GM18511 (cell line): Measurements from ENCODE around the gene RAPGEF2.

Source experiments
- ATAC-seq: cut with Tn5 transposase; IDR thresholded peaks from one replicate; pipeline ENCODE4 v1.9.1; 2021; ENCODE audit warnings: mild to moderate bottlenecking, moderate library complexity; ENCODE audit not compliant: unreplicated experiment

The RAPGEF2 gene

DNA sequence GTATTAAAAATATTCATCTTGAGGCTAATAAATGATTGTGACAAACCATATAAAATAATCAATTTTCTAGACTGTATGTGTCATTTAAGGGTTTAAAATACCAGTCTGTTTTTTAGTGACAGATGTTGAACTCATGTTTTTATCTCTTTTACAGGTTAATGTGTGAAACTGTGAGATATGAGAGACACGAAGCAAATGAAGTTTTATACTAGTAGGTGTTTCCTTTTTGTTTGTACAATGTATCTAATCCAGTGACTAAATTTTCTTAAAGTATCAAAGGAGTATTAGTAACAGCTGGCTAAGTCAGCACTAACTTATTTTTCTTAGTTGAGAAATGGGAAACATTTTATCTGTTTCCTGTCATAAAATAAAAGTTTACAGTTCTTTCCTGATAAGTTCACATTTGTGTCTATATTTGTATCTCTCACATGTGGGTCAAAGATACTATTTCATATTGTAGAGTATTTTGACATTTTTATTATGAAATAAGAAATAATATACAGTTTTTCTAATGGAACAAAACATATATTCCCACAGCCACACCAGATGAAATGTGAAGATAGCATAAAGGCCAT lies 90.3 kb downstream of the RAPGEF2 start:
- ATAC-seq, result no peak

DNA sequence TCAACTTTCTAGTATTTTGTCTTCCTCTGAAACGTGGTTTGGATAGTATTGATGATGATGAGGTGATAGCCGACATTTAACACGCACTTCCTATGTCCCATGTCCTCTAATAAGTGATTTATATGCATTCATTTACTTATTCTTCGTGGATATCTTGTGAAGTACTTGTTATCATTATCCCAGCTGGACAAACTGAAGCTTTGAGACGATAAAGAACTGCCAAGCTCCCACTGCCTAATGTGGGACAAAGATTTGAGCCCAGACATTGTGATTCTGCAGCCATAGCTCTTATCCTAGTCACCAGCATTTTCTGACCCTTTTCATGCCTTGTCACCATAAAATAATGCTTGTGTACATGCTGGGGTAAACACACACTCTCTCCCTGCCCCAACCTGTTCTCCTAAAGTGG lies 92.5 kb downstream of the RAPGEF2 start:
- no peak for ATAC-seq

DNA sequence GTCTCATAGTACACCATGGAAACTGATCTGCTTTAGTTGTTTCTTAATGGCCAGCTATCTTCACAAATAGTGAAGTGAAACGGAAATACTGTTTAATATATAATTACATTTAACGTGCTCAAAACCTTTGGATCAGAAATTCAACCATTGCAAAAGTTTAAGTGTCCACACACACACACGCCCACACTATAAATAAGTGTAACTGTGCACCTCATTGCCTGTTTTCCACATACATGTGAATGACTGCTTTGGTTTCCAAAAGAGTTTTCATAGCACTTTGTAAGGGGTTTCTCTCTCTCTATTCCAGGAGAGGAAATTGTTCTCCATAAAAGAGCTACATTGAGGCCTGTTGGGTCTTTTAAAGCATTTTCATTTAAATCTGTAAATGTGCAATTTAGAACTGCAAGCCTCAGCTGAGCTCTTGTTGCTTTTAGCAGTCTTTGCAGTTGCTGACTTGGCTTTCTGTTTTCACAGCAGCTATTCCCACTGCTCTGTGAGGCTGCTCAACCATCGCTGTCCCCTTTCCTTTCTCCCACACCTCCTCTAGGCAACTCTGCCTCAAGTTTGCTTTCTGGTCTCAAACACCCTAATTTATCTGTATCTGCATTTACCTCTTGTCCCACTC lies 94.5 kb downstream of the RAPGEF2 start:
- no peak for ATAC-seq

DNA sequence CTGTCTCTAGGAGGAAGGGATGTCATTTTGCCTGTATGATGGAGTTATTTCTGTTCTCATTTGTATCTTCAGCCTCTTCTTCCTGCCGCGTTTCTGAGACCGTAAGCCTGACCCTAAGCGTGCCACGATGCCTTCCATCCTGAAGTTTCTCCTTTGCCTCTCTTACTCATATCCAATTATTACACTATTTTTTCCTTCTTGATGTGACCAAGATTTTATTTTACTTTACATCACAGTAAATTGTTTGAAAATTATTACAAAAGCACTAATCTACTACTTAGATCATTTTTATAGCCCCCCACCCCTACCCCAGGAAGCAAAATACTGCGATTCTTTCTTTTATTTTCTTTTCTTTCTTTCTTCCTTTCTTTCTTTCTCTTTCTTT lies 95.0 kb downstream of the RAPGEF2 start:
- no peak for ATAC-seq

DNA sequence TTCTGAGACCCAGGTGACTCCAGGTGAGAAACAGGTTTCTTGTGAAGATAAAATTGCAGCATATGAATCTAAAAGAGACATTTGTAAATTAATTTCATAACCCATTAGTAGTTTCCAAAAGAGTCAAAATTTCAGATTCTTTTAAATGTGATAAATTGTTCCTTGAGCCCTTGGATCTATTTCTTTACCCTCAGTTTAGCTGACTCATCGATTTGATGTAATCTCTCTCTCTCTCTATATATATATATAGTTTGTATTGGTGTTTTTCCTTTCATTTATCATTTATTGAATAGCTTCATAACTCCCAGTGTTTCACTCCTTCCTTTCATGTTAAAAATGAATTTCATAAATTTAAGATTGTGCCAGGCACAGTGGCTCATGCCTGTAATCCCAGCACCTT lies 96.9 kb downstream of the RAPGEF2 start:
- ATAC-seq, result no peak

DNA sequence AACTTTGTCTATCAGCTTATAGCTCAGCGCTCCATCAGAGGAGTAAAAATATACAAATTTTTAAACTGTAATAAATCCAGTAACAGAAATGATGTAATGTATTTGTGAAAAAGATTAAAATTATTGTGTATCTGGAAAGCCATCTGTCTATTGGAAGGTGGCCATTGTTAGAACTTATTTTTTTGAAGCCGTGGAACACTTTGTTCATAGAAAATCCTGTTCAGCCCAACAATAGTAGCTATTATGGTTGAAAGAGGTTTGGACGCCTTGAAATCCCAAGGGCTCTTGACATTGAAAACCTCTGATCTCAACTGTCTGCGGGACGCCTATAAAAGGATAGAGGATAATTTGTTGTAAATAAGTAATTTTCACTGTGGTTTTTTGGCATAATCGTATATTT lies 98.3 kb downstream of the RAPGEF2 start:
- ATAC-seq, result no peak

DNA sequence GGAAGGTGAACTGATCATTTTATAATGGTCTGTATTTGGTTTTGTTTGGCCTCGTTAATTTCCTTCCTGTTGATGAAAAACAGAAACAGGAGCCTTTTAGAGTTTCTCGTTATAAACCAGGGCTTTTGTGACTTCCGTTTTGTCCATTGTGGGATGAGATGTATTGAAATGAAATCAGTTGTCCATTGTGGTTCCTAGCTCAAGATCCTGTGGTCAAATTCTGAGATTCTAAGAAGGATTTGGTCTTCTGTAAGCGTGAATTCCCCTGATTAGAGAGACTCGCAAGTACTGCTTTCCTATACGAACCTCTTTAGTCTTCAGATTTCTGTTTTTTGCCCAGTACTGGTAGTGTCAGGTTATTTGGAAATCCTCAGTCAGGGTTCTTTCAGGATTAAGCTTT lies 101.7 kb downstream of the RAPGEF2 start:
- ATAC-seq, result no peak

DNA sequence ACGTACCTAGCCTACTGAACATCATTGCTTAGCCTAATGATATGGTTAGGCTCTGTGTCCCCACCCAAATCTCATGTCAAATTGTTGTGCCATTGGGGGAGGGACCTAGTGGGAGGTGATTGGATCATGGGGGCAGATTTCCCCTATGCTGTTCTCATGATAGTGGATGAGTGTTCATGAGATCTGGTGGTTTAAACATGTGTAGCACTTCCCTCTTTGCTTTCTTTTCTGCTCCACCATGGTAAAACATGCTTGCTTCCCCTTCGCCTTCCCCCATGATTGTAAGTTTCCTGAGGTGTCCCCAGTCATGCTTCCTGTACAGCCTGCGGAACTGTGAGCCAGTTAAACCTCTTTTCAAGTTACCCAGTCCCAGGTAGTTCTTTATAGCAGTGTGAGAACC lies 102.6 kb downstream of the RAPGEF2 start:
- no peak for ATAC-seq

DNA sequence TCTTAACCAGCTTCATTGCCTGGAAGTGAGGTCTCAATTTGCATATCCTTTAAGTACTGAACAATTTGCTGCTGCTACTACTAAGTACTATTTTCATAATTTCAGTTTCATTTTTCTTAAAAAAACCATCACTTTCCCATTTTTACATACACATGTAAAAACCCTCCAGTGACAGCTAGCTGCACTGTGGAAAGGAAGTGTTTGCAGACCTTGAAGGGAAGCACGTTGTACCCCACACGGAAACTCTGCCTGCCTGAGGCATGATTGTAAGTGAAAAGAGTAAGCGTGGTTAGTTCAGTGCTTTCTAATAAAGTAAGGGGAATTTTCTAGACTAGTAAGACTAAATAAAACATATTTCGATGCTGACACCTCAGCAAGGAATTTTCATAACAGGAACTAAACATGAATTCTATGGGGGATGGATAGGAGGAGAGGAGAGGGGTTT lies 103.6 kb downstream of the RAPGEF2 start:
- peak; percentile 88 for ATAC-seq

DNA sequence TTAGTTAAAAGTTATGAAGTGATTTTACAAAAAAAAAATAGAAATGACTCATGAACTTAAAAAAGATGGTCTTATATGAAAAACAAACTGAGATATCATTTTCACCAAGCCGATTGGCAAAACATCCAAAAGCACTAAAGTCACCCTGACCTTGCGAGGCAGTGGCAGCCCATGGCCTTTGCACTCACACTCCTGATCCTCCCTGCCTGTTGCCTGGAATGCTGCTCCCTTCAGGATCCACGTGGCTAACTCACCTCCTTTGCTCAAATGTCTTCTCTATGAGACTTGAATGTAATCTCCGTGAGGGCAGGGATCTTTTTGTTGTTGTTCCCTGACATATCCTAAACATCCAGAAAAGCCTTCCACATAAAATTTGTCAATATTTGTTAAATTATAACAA lies 106.4 kb downstream of the RAPGEF2 start:
- no peak for ATAC-seq

DNA sequence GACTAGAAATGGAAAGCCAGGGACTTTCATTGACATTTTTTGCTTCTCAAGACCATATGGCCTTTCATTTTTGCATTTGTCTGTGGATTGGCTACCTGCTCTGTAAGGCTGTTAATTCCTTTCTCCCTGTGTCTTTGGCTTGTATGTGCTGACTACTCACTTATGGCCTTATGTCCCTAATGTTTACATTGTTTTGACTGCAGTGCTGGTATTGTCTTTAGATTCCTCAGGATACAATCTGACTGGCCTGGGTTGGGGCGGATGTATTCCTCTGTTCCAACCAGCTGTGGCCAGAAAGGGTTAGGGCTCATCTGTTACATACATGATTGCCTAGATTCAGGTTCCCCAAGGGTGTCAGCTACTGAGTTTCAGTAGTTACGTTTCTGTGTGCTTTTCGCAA lies 108.1 kb downstream of the RAPGEF2 start:
- no peak for ATAC-seq

DNA sequence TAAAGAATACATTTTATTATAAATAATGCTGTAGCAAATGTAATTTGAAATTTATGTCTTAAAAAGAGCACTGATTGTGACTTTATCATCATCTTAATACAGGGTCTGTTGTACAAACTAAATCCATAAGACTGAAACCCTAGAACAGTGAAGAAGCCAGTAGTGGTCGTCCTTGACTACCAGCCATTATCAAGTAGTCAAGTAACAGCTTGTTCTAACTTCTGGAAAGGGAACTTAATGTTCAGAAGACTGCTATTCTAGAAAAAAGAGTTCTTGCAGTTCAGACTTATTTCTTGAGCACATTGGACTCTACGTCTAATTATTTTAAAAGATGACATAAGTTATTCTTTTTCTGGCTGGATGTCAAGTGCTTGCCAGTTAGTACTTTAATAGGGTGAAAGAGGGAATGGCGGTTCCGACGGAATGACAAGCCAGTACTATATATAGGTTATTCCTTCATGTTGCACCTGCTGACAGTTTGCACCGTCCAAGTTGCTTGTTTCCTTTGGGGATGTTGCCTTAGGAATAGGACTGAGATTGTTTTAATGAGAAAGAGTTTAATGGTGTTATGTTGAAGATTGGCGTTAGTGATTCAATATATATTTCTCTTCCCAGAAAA lies 109.9 kb downstream of the RAPGEF2 start:
- no peak for ATAC-seq

DNA sequence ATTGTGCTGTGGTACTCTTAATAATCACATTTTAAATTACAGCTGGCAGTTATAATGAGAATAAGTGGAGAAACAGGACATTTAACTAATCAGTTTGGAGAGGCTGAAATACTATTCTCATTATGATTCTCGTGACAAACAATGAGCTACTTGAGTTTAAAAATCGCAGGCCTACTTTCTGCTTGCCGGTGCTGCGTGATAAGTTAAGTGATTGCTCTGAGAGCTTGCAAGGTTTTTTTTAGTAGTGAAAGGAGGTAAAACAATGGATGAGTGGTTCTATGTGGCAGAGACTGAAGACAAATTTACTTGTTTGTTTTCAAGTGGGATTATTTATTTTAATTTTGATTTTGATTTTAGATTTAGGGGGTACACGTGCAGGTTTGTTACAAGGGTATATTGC lies 114.0 kb downstream of the RAPGEF2 start:
- no peak for ATAC-seq

DNA sequence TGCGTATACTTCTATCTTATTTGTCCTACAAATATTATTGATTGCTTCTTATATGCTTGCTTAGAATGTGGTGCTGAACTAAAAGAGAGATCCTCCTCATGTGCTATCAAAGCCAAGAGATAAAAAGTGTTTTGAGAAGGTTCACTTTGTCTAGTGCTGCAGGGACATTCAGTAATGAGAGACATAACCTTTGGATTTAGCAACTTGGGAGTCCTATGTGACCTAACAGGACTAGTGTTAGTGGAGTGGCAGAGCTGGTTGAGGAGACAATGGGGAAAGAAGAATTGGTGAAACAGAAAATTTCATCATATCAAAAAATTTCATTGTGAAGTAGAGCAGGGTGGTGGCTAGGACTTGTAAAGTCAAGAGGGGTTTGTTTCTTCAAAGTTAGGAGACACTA lies 117.0 kb downstream of the RAPGEF2 start:
- no peak for ATAC-seq

DNA sequence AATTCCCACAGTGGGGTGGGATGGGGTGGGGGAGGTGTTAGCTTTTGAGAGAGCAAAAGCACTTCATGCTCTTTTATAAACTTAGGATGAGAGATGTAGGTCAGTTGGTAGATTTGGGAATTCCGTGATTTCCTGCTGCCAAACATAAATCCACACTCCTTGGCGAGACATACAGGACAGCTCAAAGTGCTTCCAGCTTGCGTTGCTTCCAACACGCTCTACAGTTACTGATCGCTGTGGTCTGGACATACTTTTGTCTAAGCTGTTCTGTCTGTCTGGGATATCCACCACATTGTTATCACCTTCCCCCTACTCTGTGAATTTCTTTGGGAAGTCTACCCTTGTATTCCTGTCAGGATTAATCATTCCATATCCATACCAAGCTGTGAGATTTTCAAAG lies 117.5 kb downstream of the RAPGEF2 start:
- no peak for ATAC-seq

DNA sequence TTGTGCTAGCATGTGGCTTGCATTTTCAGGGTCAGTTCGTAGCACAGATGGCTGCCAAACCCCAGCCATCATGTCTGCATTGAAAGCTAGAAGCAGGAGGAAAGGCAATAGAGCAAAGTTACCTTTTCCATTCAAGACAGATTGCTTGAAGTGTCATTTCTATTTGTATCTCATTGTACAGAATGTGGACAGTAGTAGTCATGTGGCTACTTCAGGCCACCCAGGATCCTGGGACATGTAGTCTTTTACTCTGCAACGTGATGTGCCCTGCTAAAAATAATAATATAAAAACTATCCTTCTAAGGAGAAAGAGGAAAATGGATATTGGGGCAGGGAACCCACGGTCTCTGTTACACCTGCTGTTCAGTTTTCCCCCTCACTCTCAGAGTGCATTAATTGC lies 118.4 kb downstream of the RAPGEF2 start:
- ATAC-seq, result no peak

DNA sequence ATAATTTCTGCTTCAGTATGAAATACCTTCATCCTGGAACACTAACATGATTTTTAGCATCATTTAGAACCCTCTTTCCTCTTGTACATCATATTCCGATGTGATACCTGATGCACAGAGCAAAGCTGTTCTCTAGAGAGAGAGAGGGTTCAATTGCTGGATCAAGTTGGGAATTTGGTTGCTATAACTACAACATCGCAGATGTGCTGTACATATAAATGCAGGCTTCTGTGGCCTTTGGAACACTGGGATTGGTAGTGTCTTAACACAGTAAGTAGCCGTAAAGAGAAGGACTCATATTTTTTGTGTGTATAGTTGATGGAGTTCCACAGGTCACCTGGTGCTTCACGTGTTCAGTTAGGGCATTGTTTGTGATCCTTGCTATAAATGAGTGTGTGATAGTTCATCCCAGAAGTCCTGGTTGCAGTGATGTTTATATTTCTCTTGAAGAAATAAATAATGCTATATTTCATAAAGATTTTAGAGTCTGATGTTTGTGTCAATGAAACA lies 119.2 kb downstream of the RAPGEF2 start:
- no peak for ATAC-seq

DNA sequence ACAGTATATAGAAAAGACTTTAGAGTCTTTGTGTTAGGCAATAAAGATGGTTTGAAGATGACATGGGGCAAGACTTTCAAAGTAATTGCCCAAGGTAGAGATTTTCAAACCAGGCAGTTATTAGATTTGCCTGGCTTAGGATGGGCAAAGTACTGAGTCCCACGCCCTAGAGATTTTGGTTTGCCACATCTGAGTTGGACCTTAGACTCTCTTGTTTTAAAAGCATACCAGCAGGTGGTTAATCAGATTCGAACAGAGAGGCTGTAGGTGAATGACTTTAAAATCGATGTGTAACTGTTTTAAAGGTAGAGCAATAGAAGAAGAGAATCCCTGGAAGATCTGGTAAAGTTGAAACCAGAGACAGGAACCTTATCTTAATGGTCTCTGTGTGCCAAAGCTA lies 121.5 kb downstream of the RAPGEF2 start:
- no peak for ATAC-seq

DNA sequence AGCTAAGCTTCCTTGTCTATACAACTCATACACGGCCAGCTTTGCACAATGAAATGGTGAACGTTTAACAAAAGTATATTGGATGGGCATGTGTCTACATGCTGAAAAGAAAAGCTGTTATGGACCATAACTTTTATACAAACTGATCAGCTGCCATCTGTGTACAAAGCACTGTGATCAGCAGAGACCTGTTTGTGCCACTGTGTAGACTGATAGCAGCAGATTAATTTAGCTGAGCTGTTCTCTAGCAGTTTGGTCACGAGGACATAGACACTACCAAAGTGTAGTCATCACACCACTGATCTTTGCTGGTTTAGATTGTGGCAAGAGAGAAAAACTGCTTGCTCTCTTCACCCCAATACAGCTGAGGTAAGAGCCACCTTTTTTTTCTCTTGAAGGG lies 124.5 kb downstream of the RAPGEF2 start:
- no peak for ATAC-seq

DNA sequence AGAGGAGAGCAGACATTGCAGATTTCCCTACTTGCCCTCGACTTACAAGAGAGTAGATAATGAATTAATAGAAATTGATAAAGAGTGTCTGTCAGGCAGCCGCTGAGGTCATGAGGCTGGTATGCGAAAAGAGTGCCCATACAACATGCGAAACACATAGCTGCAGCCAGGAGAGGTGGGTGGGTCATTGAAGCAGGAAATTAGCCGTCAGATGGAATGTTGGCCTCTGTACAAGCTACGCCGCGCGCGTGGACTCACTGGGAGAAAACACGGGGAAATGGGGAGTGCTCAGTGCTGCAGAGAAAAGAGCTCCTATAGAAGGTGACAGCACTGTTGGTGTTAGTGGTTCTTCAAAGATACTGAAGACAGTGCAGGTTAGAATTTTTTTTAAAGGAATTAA lies 125.1 kb downstream of the RAPGEF2 start:
- ATAC-seq, result no peak

DNA sequence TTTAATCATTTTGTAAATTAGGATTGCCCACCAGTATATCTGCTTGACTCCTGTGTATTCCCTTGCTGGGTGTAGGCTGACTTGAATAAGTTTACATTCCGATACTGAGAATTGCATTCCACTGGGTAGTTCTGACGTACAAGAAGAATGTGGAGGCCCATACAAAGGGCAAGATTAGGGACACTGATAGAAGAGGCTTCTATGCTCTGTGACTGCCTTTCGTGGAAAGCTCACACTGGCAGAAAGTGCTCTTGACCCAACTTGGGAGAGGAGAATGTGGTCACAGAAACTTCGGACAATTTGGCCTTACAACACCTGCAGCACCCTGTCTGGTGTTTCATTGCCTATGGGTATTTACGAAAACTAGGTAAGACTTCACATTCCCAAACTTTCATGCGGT lies 126.3 kb downstream of the RAPGEF2 start:
- no peak for ATAC-seq

DNA sequence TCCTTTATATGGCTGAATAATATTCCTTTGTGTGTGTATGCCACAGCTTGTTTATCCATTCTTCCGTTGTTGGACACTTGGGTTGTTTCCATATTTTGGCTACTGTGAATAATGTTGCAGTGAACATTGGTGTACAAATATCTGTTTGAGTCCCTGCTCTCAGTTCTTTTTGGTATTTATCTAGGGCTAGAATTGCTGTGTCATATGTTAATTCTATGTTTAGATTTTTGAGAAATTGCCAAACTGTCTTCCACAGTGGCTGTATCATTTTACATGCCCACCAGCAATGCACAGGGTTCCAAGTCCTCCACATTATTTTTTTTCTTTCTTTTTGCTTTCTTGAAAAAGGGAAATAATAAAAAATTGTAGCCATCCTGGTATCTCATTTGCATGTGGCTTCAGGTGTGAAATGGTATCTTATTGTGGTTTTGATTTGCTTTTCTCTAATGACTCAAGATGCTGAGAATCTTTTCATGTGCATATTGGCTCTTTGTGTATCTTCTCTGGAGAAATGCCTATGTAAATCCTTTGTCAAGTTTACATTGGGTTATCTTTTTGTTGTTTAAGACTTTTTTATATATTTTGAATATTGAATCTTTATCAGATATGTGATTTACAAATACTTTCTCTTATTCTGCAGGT lies 129.7 kb downstream of the RAPGEF2 start:
- ATAC-seq, result peak; percentile 74
